Gastrocnemius medialis (tissue), 4 donors: Measurements from ENCODE around the gene UTS2B. TPM values are rescaled to one million over a fixed set of nuclear protein-coding genes. Genes with fewer than 3 reads are reported as not detected.

Experiments
- ATAC-seq, 2 donors: fragments of 150-250 bp; one replicate each; pipeline ENCODE4 v1.9.1; 2016
- DNase-seq, 2 donors: peaks; one replicate each; pipeline ENCODE4 v3.0.0-alpha.2; 2019
- H3K27ac ChIP-seq, 4 donors: fragments of 200-600 bp; sonication (generic); 1 replicate in 1 of 4; 2 replicates in 3 of 4; pipeline ENCODE4 v1.5.1; 2016 to 2018; ENCODE audit warnings: mild to moderate bottlenecking in 2 of 4, moderate library complexity in 1 of 4
- H3K27me3 ChIP-seq, 3 donors: fragments of 200-600 bp; sonication (generic) in 2 of 3; 1 replicate in 1 of 3; 2 replicates in 2 of 3; pipeline versions ENCODE4 v1.5.1 to v1.6.0; 2016 to 2019; ENCODE audit warnings: mild to moderate bottlenecking in 1 of 3, moderate library complexity in 1 of 3
- H3K36me3 ChIP-seq, 2 donors: fragments of 200-600 bp; sonication (generic) in 1 of 2; one replicate each; pipeline ENCODE4 v1.5.1; 2017 to 2018
- H3K4me1 ChIP-seq, 2 donors: fragments of 200-600 bp; sonication (generic) in 1 of 2; one replicate each; pipeline ENCODE4 v1.5.1; 2016 to 2017; ENCODE audit warnings: mild to moderate bottlenecking in 2 of 2
- H3K4me3 ChIP-seq, 4 donors: fragments of 200-600 bp; sonication (generic) in 3 of 4; 1 replicate in 1 of 4; 2 replicates in 3 of 4; pipeline ENCODE4 v1.5.1; 2016 to 2019; ENCODE audit warnings: mild to moderate bottlenecking in 2 of 4
- H3K9me3 ChIP-seq, 3 donors: fragments of 200-600 bp; sonication (generic) in 2 of 3; 1 replicate in 1 of 3; 2 replicates in 2 of 3; pipeline ENCODE4 v1.5.1; 2016 to 2019
- POLR2A ChIP-seq, 2 donors: fragments of 450-650 bp; IDR thresholded peaks; one replicate each; pipeline ENCODE4 v1.6.1; 2017; ENCODE audit warnings: antibody characterized with exemption in 2 of 2, mild to moderate bottlenecking in 2 of 2, moderate library complexity in 2 of 2
- in situ Hi-C, 4 donors: fragments of 200-750 bp; cut with MboI; loops; one replicate each; pipeline versions ENCODE4 v1.15.0 to v1.8.0; 2017; ENCODE audit warnings: low sequenced_read_pairs in 4 of 4
- intact Hi-C: fragments of 100-400 bp; cut with DNase I; formaldehyde crosslinking; loops from one replicate; pipeline ENCODE4 v1.15.1; 2023; ENCODE audit warnings: low total_unique reads
- total RNA-seq, 4 donors: library from RNA; depleted of rRNA; stranded (reverse); fragments of >200 nt; gene quantifications; one replicate each; pipeline versions ENCODE4 v1.1.0 to v1.2.3, GENCODE V29; 2016
- TF ChIP-seq, protein P1 (sequence below), 5 experiments: fragments of 450-650 bp in 3 of 5; fragments of 200-600 bp in 2 of 5; sonication (generic) in 2 of 5; IDR thresholded peaks in 4 of 5; conservative IDR thresholded peaks in 1 of 5; 1 replicate in 4 of 5; 2 replicates in 1 of 5; pipeline ENCODE4 v1.5.1; 2016 to 2019; ENCODE audit warnings: antibody characterized with exemption in 5 of 5, mild to moderate bottlenecking in 3 of 5, moderate library complexity in 3 of 5

Gene UTS2B
- total RNA-seq, 4 donors from 2014 or later = not detected

DNA sequence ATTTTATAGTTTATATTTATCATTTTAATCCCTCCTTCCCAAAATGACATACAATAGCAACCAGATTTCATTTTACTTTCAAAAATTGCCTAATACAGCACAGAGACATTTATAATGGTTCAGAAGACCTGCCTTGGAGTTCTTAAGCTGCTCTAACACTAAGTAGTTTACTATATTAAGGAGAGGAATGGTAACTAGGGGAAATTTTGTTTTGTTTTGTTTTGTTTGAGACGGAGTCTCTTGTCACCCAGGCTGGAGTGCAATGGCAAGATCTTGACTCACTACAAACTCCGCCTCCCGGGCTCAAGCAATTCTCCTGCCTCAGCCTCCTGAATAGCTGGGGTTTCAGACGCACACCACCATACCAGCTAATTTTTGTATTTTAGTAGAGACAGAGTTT is 23.9 kb downstream of the UTS2B start:
- in situ Hi-C loops (no loop called here), intact Hi-C loops (no loop called here)
- Histone ChIP-seq H3K4me1 (no peaks in the 10 kb centered on the region), H3K4me3 (no peak overlapping the region), H3K9me3 (no peaks in the 10 kb centered on the region), H3K36me3 (no peaks in the 10 kb centered on the region), H3K27ac (no peak overlapping the region), H3K27me3 (no peaks in the 10 kb centered on the region)
- ATAC-seq (no peak), DNase-seq (no peak)
- TF ChIP-seq POLR2A (IDR thresholded peaks at IDR 0.05) = no peak
- TF ChIP-seq, protein P1, sequence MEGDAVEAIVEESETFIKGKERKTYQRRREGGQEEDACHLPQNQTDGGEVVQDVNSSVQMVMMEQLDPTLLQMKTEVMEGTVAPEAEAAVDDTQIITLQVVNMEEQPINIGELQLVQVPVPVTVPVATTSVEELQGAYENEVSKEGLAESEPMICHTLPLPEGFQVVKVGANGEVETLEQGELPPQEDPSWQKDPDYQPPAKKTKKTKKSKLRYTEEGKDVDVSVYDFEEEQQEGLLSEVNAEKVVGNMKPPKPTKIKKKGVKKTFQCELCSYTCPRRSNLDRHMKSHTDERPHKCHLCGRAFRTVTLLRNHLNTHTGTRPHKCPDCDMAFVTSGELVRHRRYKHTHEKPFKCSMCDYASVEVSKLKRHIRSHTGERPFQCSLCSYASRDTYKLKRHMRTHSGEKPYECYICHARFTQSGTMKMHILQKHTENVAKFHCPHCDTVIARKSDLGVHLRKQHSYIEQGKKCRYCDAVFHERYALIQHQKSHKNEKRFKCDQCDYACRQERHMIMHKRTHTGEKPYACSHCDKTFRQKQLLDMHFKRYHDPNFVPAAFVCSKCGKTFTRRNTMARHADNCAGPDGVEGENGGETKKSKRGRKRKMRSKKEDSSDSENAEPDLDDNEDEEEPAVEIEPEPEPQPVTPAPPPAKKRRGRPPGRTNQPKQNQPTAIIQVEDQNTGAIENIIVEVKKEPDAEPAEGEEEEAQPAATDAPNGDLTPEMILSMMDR (IDR thresholded peaks at IDR 0.05 in 4 of 5, conservative IDR thresholded peaks at IDR 0.05 in 1 of 5) = no peak

DNA sequence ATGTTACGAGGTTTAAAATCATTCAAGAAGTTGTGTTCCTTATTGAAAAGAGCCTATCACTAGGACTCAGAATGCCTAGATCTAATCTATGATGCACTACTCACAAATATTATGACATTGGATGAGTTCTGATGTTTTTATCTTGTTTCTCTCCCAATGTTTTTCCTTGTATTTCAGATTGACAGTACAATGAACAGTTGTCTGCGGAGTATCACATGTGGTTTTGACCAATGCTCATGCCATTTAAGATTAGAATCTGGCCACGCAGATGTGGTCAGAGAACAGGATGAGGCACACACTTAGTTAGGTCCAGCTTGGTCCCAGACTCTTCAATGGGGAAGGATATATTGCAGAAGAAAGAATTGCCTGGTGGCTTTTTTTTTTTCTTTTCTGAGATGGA is 26.7 kb downstream of the UTS2B start:
- ATAC-seq (no peak), DNase-seq (no peak)
- TF ChIP-seq POLR2A (IDR thresholded peaks at IDR 0.05) = no peak
- TF ChIP-seq, protein P1 (IDR thresholded peaks at IDR 0.05 in 4 of 5, conservative IDR thresholded peaks at IDR 0.05 in 1 of 5) = no peak
- Histone ChIP-seq H3K27ac (no peak overlapping the region), H3K9me3 (no peaks in the 10 kb centered on the region), H3K36me3 (no peaks in the 10 kb centered on the region), H3K4me3 (no peak overlapping the region), H3K27me3 (no peaks in the 10 kb centered on the region), H3K4me1 (no peaks in the 10 kb centered on the region)
- intact Hi-C loops = no loop called here
- in situ Hi-C loops = no loop called here

DNA sequence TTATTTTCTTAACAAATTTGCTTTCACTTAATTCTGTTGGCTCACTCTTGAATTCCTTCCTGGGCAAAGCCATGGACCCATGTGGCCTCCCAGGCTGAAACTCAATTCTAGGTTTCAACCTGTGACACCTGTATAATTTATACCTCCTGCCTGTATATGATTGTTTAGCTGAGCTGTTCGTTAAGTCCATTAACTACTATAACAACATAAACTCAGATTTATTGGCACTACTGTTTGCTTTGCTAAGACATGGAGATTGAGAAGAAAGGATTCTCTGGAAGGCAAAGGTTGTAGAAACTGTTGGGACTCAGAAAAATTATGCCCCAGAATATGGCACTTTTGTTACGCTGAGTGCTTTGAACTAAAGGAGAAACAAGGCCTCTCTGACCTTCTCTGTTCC is 27.9 kb downstream of the UTS2B start:
- intact Hi-C loops = no loop called here
- Histone ChIP-seq H3K36me3 (no peaks in the 10 kb centered on the region), H3K9me3 (no peaks in the 10 kb centered on the region), H3K27ac (no peak overlapping the region), H3K4me1 (no peaks in the 10 kb centered on the region), H3K4me3 (no peak overlapping the region), H3K27me3 (no peaks in the 10 kb centered on the region)
- DNase-seq = no peak
- in situ Hi-C loops = no loop called here
- no peak for ATAC-seq
- TF ChIP-seq, protein P1 (IDR thresholded peaks at IDR 0.05 in 4 of 5, conservative IDR thresholded peaks at IDR 0.05 in 1 of 5) = no peak
- no peak for TF ChIP-seq POLR2A (IDR thresholded peaks at IDR 0.05)

DNA sequence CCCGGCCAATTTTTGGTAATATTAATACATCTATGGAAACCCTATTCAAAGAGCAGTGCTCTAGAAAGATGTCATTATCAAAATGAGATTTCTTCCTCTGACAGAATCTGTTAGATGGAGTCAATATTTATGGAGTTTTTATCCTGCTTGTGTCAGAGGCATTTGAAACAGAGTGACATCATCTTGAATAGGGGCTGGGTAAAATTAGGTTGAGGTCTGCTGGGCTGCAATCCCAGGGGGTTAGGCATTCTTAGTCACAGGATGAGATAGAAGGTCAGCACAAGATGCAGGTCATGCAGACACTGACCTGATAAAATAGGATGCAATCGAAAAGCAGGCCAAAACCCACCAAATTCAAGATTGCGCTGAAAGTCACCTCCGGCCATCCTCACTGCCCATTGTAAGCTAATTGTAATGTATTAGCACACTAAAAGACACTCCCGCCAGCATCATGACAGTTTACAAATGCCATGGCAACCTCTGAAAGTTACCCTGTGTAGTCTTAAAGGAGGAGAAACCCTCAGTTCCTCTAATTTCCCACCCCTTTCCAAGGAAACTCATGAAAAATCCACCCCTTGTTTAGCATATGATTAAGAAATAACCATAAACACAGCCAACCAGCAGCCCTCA is 28.4 kb downstream of the UTS2B start:
- Histone ChIP-seq H3K9me3 (no peaks in the 10 kb centered on the region), H3K4me3 (no peak overlapping the region), H3K27me3 (no peaks in the 10 kb centered on the region), H3K27ac (no peak overlapping the region), H3K36me3 (no peaks in the 10 kb centered on the region), H3K4me1 (no peaks in the 10 kb centered on the region)
- TF ChIP-seq, protein P1 (IDR thresholded peaks at IDR 0.05 in 4 of 5, conservative IDR thresholded peaks at IDR 0.05 in 1 of 5) = no peak
- no peak for TF ChIP-seq POLR2A (IDR thresholded peaks at IDR 0.05)
- in situ Hi-C loops = no loop called here
- intact Hi-C loops = no loop called here
- ATAC-seq = no peak
- DNase-seq = no peak

DNA sequence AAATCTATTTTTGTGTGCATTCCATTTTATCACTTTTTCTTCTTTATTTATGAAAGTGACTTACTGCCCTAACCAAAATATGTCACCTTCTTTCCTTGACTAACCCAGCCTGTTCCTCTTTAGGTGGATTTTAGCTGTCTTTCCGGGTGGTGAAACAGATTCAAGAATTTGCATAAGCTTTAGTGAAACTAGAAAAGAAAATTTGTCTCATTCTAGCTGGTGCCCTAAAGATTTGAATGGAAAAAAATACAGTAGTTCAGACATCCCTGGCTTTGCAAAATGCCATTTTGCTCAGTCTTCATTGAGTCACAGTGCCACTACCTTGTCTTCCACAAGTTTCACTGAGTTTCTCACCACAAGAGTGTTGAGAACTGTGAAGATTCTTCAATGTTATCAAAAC is 29.3 kb downstream of the UTS2B start:
- H3K27ac ChIP-seq = no peak overlapping the region
- H3K27me3 ChIP-seq = no peaks in the 10 kb centered on the region
- no peaks in the 10 kb centered on the region for H3K36me3 ChIP-seq
- intact Hi-C loops (no loop called here), in situ Hi-C loops (no loop called here)
- no peaks in the 10 kb centered on the region for H3K4me1 ChIP-seq
- H3K9me3 ChIP-seq = no peaks in the 10 kb centered on the region
- ATAC-seq (no peak), DNase-seq (no peak)
- H3K4me3 ChIP-seq = no peak overlapping the region
- no peak for TF ChIP-seq POLR2A (IDR thresholded peaks at IDR 0.05)
- TF ChIP-seq, protein P1 (IDR thresholded peaks at IDR 0.05 in 4 of 5, conservative IDR thresholded peaks at IDR 0.05 in 1 of 5) = no peak
